AML-193 (cell line): Measurements from ENCODE around the gene MBTD1.
"Not testable (repeated sequence)": the region's sequence is repeated elsewhere in the genome, so short reads cannot be mapped to it uniquely, and the experiment has no call there.

ENCODE experiments used
- DNase-seq, 2 experiments: peaks; one replicate each; lab custom pipeline; 2025; lab: John Stamatoyannopoulos, UW

Gene MBTD1

GRCh38 chr17:51259564-51260236, at the start of gene MBTD1:
TSS of gene MBTD1 (minus strand) at chr17:51260049. CDS start at chr17:51225161, 34,888 bp downstream.
- DNase-seq, result peak; percentile 95 to 98

GRCh38 chr17:51305182-51305581, 45.3 kb upstream of the MBTD1 start:
- DNase-seq, result no peak

GRCh38 chr17:51299859-51300258, 40.0 kb upstream of the MBTD1 start:
- no peak for DNase-seq

- peak; percentile 59 to 63 for DNase-seq
These were observed 38.9 kb upstream of the MBTD1 start for GRCh38 chr17:51298508-51299371.

- DNase-seq, result not testable (repeated sequence)
These were observed 34.5 kb upstream of the MBTD1 start for GRCh38 chr17:51294338-51294737.

GRCh38 chr17:51289696-51290111, 29.9 kb upstream of the MBTD1 start:
- DNase-seq, result no peak

- DNase-seq, result no peak
These were observed 27.6 kb upstream of the MBTD1 start for GRCh38 chr17:51287412-51287811.

- DNase-seq, result no peak
These were observed 19.3 kb upstream of the MBTD1 start for GRCh38 chr17:51279183-51279582.

GRCh38 chr17:51275381-51275780, 15.5 kb upstream of the MBTD1 start:
- no peak for DNase-seq

- no peak for DNase-seq
These were observed 13.0 kb upstream of the MBTD1 start for GRCh38 chr17:51272812-51273211.

GRCh38 chr17:51270636-51271035, 10.8 kb upstream of the MBTD1 start:
- DNase-seq, result peak; percentile 15 to 23

GRCh38 chr17:51269991-51270390, 10.1 kb upstream of the MBTD1 start:
- no peak for DNase-seq

- DNase-seq, result peak in 1 of 2 experiments; percentile 19
These were observed 4.6 kb upstream of the MBTD1 start for GRCh38 chr17:51264466-51264865.

GRCh38 chr17:51263006-51263405, 3.2 kb upstream of the MBTD1 start:
- DNase-seq, result no peak

- DNase-seq, result peak; percentile 53 to 62
These were observed 1.4 kb upstream of the MBTD1 start for GRCh38 chr17:51261024-51261963.

GRCh38 chr17:51260237-51261023, 581 bp upstream of the MBTD1 start, which contains the start of gene UTP18:
TSS of gene UTP18 (plus strand) at chr17:51260546. CDS start at chr17:51260585, 39 bp downstream.
- DNase-seq, result peak; percentile 95 to 98

GRCh38 chr17:51258756-51259563, 889 bp downstream of the MBTD1 start:
- peak; percentile 16 to 47 for DNase-seq

- DNase-seq, result peak in 1 of 2 experiments; percentile 28
These were observed 2.4 kb downstream of the MBTD1 start for GRCh38 chr17:51257150-51258081.

- no peak for DNase-seq
These were observed 3.7 kb downstream of the MBTD1 start for GRCh38 chr17:51256101-51256500.
